HEK293T (cell line): ENCODE measurements around the gene PSMA7.

Experiments used
- CTCF ChIA-PET: fragments of 350-600 bp; formaldehyde crosslinking; extraction: SDS; loops from one replicate; lab custom pipeline; 2021; ENCODE audit warnings: antibody characterized with exemption, inconsistent platforms; lab: Yijun Ruan, JAX
- POLR2A ChIA-PET: fragments of 350-600 bp; formaldehyde crosslinking; extraction: SDS; loops from one replicate; lab custom pipeline; 2020; ENCODE audit warnings: antibody characterized with exemption, inconsistent platforms; lab: Yijun Ruan, JAX
- DNase-seq: peaks from one replicate; pipeline ENCODE4 v3.0.0; 2012; ENCODE audit warnings: mixed read lengths; ENCODE audit errors: extremely low spot score
- ARNT ChIP-seq: fragments of 450-650 bp; IDR thresholded peaks from 2 replicates; pipeline ENCODE4 v1.6.1; 2017; ENCODE audit warnings: mild to moderate bottlenecking
- BHLHE40 ChIP-seq: fragments of 450-650 bp; IDR thresholded peaks from 2 replicates; pipeline ENCODE4 v1.6.1; 2016; ENCODE audit warnings: mild to moderate bottlenecking, moderate library complexity, borderline replicate concordance
- CTBP1 ChIP-seq: fragments of 450-650 bp; IDR thresholded peaks from 2 replicates; pipeline ENCODE4 v1.6.1; 2016; ENCODE audit warnings: borderline replicate concordance
- ELF4 ChIP-seq: fragments of 450-650 bp; IDR thresholded peaks from 2 replicates; pipeline ENCODE4 v1.6.1; 2017; ENCODE audit warnings: antibody characterized with exemption
- FOXA1 ChIP-seq: fragments of 450-650 bp; IDR thresholded peaks from 2 replicates; pipeline ENCODE4 v1.6.1; 2016; ENCODE audit warnings: mild to moderate bottlenecking
- FOXK2 ChIP-seq: fragments of 450-650 bp; IDR thresholded peaks from 2 replicates; pipeline ENCODE4 v1.6.1; 2016; ENCODE audit warnings: mild to moderate bottlenecking
- FOXM1 ChIP-seq: fragments of 450-650 bp; IDR thresholded peaks from 2 replicates; pipeline ENCODE4 v1.6.1; 2017; ENCODE audit warnings: mild to moderate bottlenecking, borderline replicate concordance
- HDGF ChIP-seq: fragments of 450-650 bp; IDR thresholded peaks from 2 replicates; pipeline ENCODE4 v1.6.1; 2017; ENCODE audit warnings: antibody characterized with exemption, borderline replicate concordance
- L3MBTL2 ChIP-seq: fragments of 450-650 bp; conservative IDR thresholded peaks from 2 replicates; pipeline ENCODE4 v1.6.1; 2016; ENCODE audit warnings: mild to moderate bottlenecking
- LEF1 ChIP-seq: fragments of 450-650 bp; IDR thresholded peaks from 2 replicates; pipeline ENCODE4 v1.6.1; 2017; ENCODE audit warnings: mild to moderate bottlenecking, borderline replicate concordance
- NFRKB ChIP-seq: fragments of 450-650 bp; IDR thresholded peaks from 2 replicates; pipeline ENCODE4 v1.6.1; 2016; ENCODE audit warnings: mild to moderate bottlenecking, moderate library complexity
- SP1 ChIP-seq: fragments of 450-650 bp; IDR thresholded peaks from 2 replicates; pipeline ENCODE4 v1.6.1; 2017
- SUZ12 ChIP-seq: fragments of 450-650 bp; IDR thresholded peaks from 2 replicates; pipeline ENCODE4 v1.6.1; 2016; ENCODE audit warnings: mild to moderate bottlenecking
- TARDBP ChIP-seq: fragments of 450-650 bp; IDR thresholded peaks from 2 replicates; pipeline ENCODE4 v1.6.1; 2016
- ZNF384 ChIP-seq: fragments of 450-650 bp; IDR thresholded peaks from 2 replicates; pipeline ENCODE4 v1.6.1; 2016
- TF ChIP-seq, protein P1 (sequence below): fragments of 450-650 bp; IDR thresholded peaks from 2 replicates; pipeline ENCODE4 v1.6.1; 2016

PSMA7 gene

DNA sequence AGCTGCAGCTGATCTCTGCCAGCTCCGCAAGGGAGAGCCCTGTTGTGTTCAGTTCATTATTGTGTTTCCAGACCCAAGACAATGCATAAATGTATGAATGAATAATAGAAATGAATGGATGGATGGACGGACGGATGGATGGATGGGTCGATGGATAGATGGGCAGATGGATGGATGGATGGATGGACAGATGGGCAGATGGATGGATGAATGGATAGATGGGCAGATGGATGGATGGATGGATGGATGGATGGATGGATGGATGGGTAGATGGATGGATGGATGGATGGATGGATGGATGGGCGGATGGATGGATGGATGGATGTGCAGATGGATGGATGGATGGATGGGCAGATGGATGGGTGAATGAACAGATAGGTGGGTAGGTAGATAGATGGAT is 37.6 kb downstream of the PSMA7 start:
- TF ChIP-seq, protein P1, sequence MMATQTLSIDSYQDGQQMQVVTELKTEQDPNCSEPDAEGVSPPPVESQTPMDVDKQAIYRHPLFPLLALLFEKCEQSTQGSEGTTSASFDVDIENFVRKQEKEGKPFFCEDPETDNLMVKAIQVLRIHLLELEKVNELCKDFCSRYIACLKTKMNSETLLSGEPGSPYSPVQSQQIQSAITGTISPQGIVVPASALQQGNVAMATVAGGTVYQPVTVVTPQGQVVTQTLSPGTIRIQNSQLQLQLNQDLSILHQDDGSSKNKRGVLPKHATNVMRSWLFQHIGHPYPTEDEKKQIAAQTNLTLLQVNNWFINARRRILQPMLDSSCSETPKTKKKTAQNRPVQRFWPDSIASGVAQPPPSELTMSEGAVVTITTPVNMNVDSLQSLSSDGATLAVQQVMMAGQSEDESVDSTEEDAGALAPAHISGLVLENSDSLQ, result no peak
- TF ChIP-seq TARDBP, result no peak
- TF ChIP-seq HDGF, result no peak
- no peak for TF ChIP-seq ZNF384
- TF ChIP-seq ELF4, result no peak
- DNase-seq, result no peak
- POLR2A ChIA-PET, result no interaction called here
- CTCF ChIA-PET, result no interaction called here

DNA sequence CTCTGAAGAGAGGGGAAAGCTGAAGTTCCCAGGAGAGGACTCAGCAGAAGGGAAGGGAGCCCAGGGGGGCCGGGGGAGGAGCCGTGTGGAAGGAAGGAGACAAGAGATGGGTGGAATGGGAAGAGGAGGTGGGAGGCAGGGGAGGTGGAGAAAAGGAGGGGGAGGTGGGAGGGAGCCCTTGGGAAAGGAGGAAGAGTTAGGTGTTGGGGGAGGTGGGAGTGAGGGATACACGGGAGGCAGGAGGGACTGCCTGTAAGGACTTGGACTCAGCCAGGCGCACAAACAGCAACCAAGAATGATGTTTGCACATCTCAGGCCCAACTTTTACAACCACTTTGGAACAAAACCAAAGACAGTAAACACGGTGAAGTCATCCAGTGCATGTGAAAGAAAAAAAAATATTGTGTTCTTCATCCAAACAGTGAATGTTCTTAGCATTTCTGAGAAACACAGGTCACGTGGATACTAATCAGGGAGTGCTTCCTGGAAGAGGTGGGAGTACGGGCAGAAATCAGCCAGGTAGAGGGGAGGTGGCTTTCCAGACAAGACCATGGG is 38.3 kb downstream of the PSMA7 start:
- DNase-seq, result no peak
- ChIA-PET POLR2A (interaction anchor here (1.4 kb wide), 1 partner anchor 17 kb away, joined by 7 read pairs; the partner anchor contains the start of gene LSM14B), CTCF (no interaction called here)
- TF ChIP-seq ZNF384, result no peak
- no peak for TF ChIP-seq FOXM1
- no peak for TF ChIP-seq TARDBP
- no peak for TF ChIP-seq CTBP1
- no peak for TF ChIP-seq BHLHE40
- no peak for TF ChIP-seq NFRKB
- TF ChIP-seq SP1, result no peak
- no peak for TF ChIP-seq LEF1

DNA sequence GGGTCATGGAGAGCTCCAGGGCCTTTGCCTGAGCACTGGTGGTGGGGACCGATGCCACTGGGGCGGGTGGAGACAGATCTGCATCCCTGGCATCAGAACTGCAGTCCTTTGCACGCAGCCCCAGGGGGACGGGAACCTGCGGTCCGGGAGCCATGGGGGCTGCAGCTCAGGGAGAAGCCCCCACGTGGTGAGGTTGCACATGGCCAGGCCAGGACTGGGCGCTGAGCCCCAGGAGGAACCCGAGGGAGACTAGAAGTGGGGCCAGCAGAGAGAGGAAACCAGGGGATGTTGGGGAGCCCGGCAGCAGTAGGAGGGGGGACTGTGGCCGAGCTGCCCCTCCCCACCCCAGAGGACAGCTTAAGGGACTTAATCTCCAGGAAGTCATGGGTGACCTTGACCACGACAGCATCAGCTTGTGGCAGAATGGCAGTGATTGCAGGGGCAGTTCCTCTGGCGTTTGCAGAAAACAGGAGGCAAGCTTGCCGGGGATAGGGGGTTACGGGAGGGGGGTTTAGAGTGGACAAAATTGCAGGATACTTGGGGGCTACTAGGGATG is 38.9 kb downstream of the PSMA7 start:
- CTCF ChIA-PET, result no interaction called here
- POLR2A ChIA-PET, result interaction anchor here (1.4 kb wide), 1 partner anchor 17 kb away, joined by 7 read pairs; the partner anchor contains the start of gene LSM14B
- DNase-seq, result no peak
- TF ChIP-seq HDGF (no peak), BHLHE40 (no peak), FOXA1 (no peak), ELF4 (no peak), ZNF384 (no peak), FOXK2 (no peak), FOXM1 (no peak), SUZ12 (no peak), LEF1 (no peak), SP1 (no peak), L3MBTL2 (no peak), CTBP1 (no peak)
- TF ChIP-seq, protein P1, result no peak

DNA sequence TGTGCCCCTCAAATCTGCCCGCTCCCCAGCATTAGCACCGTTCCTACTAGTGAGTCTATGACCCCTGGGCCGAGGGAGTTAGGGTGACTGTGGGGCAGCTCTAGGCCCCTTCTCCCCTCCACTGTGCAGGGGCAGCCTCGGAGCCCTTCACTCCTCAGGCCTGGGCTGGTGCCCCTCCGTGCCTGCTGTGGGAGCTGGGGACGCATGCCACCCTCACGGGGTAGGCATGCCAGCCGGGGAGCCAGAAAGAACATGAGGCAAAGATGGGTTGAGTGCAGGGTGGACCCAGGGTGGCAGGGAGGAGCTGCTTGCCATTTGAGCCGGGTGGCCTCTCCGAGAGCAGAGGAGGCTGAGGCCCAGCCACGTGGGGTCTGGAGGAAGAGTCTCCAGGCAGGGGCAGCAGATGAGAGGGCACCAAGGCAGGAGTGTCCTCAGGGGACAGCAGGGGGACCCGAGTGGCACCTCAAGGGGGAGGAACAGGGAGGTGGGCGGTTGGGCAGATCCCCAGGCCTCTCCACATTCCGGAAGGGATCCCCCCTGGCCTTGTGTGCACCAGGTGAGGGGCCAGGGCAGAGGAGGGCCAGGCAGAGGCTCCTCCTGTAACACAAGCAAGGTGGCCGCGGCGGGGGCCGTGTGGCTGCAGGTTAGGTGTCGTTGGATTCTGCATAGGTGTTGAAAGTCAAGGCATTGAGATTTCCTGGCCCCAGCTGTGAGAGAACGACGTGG is 39.5 kb downstream of the PSMA7 start:
- ChIA-PET POLR2A (interaction anchor here (1.4 kb wide), 1 partner anchor 18 kb away, joined by 7 read pairs; the partner anchor contains the start of gene LSM14B), CTCF (no interaction called here)
- TF ChIP-seq LEF1, result no peak
- TF ChIP-seq NFRKB, result no peak
- no peak for TF ChIP-seq HDGF
- no peak for TF ChIP-seq ARNT
- no peak for TF ChIP-seq L3MBTL2
- no peak for TF ChIP-seq TARDBP
- no peak for DNase-seq

DNA sequence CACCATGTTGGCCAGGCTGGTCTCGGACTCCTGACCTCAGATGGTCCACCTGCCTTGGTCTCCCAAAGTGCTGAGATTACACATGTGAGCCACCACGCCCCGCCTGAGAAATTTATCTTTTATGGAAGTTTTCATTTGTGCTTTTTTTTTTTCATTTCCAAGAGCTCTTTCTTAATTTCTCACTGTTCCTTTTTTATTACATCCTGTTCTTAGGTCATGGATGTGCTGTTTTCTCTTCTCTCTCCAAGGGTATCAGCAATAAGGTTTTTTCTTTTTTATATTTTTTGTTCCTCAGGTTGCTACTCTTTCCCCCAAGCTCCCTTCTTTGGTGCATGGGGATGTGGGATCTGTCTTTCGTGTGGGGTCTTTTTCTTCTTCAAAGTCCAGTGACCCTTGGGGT is 42.1 kb downstream of the PSMA7 start:
- CTCF ChIA-PET, result interaction anchor here (0.6 kb wide), 1 partner anchor 15 kb away, joined by 4 read pairs; no protein-coding TSS in a partner anchor
- POLR2A ChIA-PET, result interaction anchor here (0.8 to 1.1 kb wide), 2 partner anchors 20 to 34 kb away, joined by 3 read pairs; no protein-coding TSS in a partner anchor
- TF ChIP-seq ARNT (no peak), FOXA1 (no peak), BHLHE40 (no peak)
- no peak for DNase-seq

DNA sequence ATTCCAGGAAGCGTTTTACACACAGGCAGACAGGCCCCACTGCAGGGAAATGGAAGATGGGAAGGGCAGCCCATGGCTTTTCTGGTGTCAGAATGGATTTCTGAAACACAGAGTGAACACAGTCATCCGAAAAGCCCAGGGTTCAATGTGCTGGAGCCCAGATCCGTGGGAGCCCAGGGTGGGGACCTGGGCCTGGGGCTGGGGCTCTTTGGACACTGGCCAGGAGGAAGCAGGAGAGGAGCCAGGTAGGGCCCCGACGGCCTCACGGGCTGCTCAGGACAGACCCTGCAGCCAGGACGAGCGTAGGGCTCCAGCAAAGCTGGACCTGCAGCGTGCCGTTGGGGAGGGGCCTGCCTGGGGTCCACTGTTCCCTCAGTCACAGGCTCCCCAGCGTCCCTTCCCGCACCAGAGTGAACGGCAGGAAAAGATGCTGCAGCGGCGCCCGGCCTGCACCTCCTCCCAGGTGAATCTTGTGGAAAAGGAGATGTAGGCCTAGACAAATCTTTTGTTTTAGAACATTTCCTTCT is 45.2 kb downstream of the PSMA7 start:
- CTCF ChIA-PET, result no interaction called here
- POLR2A ChIA-PET, result no interaction called here
- no peak for TF ChIP-seq TARDBP
- TF ChIP-seq LEF1, result no peak
- no peak for TF ChIP-seq CTBP1
- no peak for TF ChIP-seq FOXM1
- TF ChIP-seq HDGF, result no peak
- TF ChIP-seq NFRKB, result no peak
- no peak for TF ChIP-seq BHLHE40
- no peak for TF ChIP-seq SP1
- no peak for TF ChIP-seq SUZ12
- TF ChIP-seq ARNT, result no peak
- DNase-seq, result no peak
